Endothelial cell (in vitro differentiated cells): ENCODE results near the gene ALDOA. TPM values are rescaled to one million over a fixed set of nuclear protein-coding genes. Genes with fewer than 3 reads are reported as not detected.

ENCODE experiments used
- DNase-seq: peaks from one replicate; pipeline ENCODE4 v3.0.0; 2021; ENCODE audit warnings: low spot score
- H3K27ac Mint-ChIP-seq: one replicate; pipeline ENCODE4 v1.8.0; 2021; ENCODE audit warnings: mixed read lengths, inconsistent platforms; ENCODE audit not compliant: unreplicated experiment
- H3K27me3 Mint-ChIP-seq: one replicate; pipeline ENCODE4 v1.8.0; 2021; ENCODE audit warnings: mild to moderate bottlenecking, moderate library complexity, mixed read lengths, inconsistent platforms; ENCODE audit not compliant: unreplicated experiment
- H3K36me3 Mint-ChIP-seq: one replicate; pipeline ENCODE4 v1.8.0; 2021; ENCODE audit warnings: mild to moderate bottlenecking, low read depth, mixed read lengths, inconsistent platforms; ENCODE audit not compliant: unreplicated experiment
- H3K4me1 Mint-ChIP-seq: one replicate; pipeline ENCODE4 v1.8.0; 2021; ENCODE audit warnings: mild to moderate bottlenecking, mixed read lengths, inconsistent platforms; ENCODE audit not compliant: unreplicated experiment
- H3K4me3 Mint-ChIP-seq: one replicate; pipeline ENCODE4 v1.8.0; 2021; ENCODE audit warnings: mild to moderate bottlenecking, mixed read lengths, inconsistent platforms; ENCODE audit not compliant: unreplicated experiment
- H3K9me3 Mint-ChIP-seq: one replicate; pipeline ENCODE4 v1.8.0; 2021; ENCODE audit warnings: mixed read lengths, inconsistent platforms; ENCODE audit not compliant: unreplicated experiment
- total RNA-seq: library from RNA; stranded (reverse); fragmentation: NEBNext Ultra II Directional; extraction: Animal tissue kit (Norgen Biotek cat#: 25700); gene quantifications from one replicate; pipeline ENCODE4 v1.2.1, GENCODE V29; 2021; ENCODE audit not compliant: unreplicated experiment
- TF ChIP-seq, protein P1 (sequence below): fragments of 200-600 bp; sonication (generic); IDR thresholded peaks from one replicate; pipeline ENCODE4 v1.5.0; 2021; ENCODE audit warnings: antibody characterized with exemption; ENCODE audit not compliant: unreplicated experiment

ALDOA gene
- total RNA-seq, 1 donor from 2014 or later = 551 TPM

DNA sequence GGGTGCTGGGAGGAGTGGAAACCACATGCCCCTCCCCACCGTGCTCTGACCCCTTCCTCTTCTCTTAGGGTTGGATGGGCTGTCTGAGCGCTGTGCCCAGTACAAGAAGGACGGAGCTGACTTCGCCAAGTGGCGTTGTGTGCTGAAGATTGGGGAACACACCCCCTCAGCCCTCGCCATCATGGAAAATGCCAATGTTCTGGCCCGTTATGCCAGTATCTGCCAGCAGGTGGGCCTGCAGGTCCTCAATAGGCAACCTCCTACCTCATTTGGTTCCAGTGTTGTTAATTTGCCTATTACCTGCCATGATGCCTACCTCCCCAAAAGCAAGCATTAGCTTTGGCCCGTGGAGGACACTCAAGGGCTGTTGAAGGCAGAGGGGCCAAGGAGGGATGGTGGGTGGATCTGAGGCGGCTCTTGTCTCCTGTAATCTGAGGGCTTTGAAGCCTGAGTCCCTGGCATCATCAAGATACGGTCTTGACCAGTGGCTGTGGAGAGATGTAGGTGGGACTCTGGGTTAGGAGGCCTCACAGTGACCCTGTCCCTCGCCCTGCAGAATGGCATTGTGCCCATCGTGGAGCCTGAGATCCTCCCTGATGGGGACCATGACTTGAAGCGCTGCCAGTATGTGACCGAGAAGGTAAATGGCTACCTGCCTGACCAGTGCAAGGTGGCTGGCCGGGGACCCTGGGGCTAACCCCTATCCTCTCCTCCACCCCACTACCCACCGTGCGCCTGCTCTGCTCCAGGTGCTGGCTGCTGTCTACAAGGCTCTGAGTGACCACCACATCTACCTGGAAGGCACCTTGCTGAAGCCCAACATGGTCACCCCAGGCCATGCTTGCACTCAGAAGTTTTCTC lies 3.4 kb downstream of the ALDOA start:
- TF ChIP-seq, protein P1, sequence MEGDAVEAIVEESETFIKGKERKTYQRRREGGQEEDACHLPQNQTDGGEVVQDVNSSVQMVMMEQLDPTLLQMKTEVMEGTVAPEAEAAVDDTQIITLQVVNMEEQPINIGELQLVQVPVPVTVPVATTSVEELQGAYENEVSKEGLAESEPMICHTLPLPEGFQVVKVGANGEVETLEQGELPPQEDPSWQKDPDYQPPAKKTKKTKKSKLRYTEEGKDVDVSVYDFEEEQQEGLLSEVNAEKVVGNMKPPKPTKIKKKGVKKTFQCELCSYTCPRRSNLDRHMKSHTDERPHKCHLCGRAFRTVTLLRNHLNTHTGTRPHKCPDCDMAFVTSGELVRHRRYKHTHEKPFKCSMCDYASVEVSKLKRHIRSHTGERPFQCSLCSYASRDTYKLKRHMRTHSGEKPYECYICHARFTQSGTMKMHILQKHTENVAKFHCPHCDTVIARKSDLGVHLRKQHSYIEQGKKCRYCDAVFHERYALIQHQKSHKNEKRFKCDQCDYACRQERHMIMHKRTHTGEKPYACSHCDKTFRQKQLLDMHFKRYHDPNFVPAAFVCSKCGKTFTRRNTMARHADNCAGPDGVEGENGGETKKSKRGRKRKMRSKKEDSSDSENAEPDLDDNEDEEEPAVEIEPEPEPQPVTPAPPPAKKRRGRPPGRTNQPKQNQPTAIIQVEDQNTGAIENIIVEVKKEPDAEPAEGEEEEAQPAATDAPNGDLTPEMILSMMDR = peak; percentile 71
- Mint-ChIP-seq H3K9me3 (no peaks in the 10 kb centered on the region), H3K27me3 (peaks cover 10% of the 10 kb centered on the region), H3K36me3 (peaks cover 31% of the 10 kb centered on the region), H3K4me3 (peak overlapping the region; percentile 69), H3K27ac (no peak overlapping the region), H3K4me1 (peaks cover 14% of the 10 kb centered on the region)
- peak; percentile 59 for DNase-seq

DNA sequence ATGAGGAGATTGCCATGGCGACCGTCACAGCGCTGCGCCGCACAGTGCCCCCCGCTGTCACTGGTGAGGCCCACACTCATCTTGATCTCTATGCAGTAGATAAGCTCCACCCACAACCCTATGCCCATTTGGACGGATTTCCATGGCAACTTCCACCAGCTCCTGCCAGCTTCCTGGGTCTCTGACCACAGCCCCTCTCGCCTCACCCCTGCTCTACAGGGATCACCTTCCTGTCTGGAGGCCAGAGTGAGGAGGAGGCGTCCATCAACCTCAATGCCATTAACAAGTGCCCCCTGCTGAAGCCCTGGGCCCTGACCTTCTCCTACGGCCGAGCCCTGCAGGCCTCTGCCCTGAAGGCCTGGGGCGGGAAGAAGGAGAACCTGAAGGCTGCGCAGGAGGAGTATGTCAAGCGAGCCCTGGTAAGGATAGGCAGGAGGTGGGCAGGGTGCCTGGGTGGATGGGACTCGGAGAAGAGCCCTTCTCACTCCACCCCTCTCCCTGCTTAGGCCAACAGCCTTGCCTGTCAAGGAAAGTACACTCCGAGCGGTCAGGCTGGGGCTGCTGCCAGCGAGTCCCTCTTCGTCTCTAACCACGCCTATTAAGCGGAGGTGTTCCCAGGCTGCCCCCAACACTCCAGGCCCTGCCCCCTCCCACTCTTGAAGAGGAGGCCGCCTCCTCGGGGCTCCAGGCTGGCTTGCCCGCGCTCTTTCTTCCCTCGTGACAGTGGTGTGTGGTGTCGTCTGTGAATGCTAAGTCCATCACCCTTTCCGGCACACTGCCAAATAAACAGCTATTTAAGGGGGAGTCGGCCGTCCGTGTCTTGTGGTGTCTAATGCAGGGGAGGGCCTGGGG lies 4.3 kb downstream of the ALDOA start:
- peaks cover 11% of the 10 kb centered on the region for H3K27me3 Mint-ChIP-seq
- TF ChIP-seq, protein P1 = no peak
- H3K4me3 Mint-ChIP-seq = peak overlapping the region; percentile 69
- H3K4me1 Mint-ChIP-seq = peaks cover 12% of the 10 kb centered on the region
- H3K9me3 Mint-ChIP-seq = no peaks in the 10 kb centered on the region
- no peak for DNase-seq
- H3K27ac Mint-ChIP-seq = no peak overlapping the region
- peaks cover 32% of the 10 kb centered on the region for H3K36me3 Mint-ChIP-seq

DNA sequence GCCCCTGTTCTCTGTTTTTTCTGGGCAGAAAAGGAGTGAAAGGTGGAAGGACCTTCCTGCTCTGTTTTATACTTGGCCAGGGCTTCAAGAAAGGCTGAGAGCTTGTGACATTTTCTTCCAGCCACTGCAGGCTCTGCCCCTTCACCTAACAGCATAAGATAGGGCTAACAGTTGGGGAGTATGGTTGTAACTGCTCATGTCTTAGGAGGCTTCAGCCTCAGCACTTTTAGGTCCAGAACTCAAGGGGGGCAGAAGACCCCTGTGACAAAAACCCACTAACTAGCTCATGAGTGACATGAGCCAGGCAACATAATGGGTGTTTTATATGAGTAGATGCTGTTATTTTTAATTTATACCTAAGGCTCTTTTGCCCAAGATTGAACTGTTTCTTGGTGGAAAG lies 4.9 kb downstream of the ALDOA start:
- DNase-seq = no peak
- H3K27ac Mint-ChIP-seq = no peak overlapping the region
- H3K36me3 Mint-ChIP-seq = peaks cover 35% of the 10 kb centered on the region
- H3K4me3 Mint-ChIP-seq = no peak overlapping the region
- peaks cover 15% of the 10 kb centered on the region for H3K4me1 Mint-ChIP-seq
- H3K27me3 Mint-ChIP-seq = peaks cover 16% of the 10 kb centered on the region
- TF ChIP-seq, protein P1 = no peak
- H3K9me3 Mint-ChIP-seq = no peaks in the 10 kb centered on the region

DNA sequence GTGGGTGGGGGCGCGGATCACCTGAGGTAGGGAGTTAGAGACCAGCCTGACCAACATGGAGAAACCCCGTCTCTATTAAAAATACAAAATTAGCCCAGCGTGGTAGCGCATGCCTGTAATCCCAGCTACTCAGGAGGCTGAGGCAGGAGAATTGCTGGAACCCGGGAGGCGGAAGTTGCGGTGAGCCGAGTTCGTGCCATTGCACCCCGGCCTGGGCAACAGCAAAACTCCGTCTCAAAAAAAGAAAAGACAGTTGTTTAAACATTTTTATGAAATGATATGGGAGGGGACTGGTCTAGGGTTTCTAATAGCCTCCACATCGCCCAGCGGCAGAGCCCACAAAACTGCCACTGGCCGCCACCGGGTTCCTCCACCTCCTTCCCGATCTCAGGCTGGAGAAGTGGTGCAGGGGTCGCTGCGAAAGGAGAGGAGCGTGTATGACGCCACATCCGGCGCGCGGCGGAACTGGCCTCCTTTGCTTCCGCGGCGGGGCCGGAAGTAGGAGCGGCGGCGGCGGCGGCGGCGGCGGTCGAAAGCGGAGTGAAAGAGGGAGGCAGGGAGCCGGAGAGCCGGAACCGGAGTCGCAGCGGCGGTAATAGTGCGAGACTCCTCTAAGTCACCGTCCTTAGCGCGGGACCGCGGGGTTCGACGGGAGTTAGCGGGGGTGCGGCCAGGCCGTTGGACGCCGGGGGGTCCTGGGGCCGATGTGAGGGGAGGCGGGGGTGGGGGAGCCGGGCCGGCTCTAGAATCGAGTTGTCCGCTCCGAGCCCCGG lies 10.1 kb downstream of the ALDOA start, which contains the start of gene PPP4C:
TSS of gene PPP4C (plus strand) at position 492 of the 773 bp plus-strand sequence. CDS start 384 bp downstream, outside the sequence.
- Mint-ChIP-seq H3K4me1 (peaks cover 22% of the 10 kb centered on the region), H3K27me3 (peaks cover 31% of the 10 kb centered on the region), H3K4me3 (peak within 1 kb of the TSS; percentile 92), H3K9me3 (no peaks in the 10 kb centered on the region), H3K27ac (peak within 1 kb of the TSS; percentile 94), H3K36me3 (peaks cover 33% of the 10 kb centered on the region)
- peak; percentile 94 for DNase-seq
- TF ChIP-seq, protein P1 = no peak
